GM19099 (cell line): Measurements from ENCODE around the gene GCK.

Experiments
- POLR2A ChIP-seq: IDR thresholded peaks from 3 replicates; pipeline ENCODE4 v1.6.1; 2011; ENCODE audit warnings: low read depth; ENCODE audit not compliant: insufficient read length; ENCODE audit errors: extremely low read depth

GCK gene

GRCh38 chr7:44216521-44217222 lies 27.4 kb upstream of the GCK start:
- TF ChIP-seq POLR2A, result no peak

GRCh38 chr7:44216019-44216418 lies 26.8 kb upstream of the GCK start:
- no peak for TF ChIP-seq POLR2A

GRCh38 chr7:44215531-44215930 lies 26.3 kb upstream of the GCK start:
- no peak for TF ChIP-seq POLR2A

GRCh38 chr7:44213877-44214388 lies 24.7 kb upstream of the GCK start:
- TF ChIP-seq POLR2A, result no peak

GRCh38 chr7:44213206-44213876 lies 24.1 kb upstream of the GCK start:
- TF ChIP-seq POLR2A, result no peak

GRCh38 chr7:44212581-44213184 lies 23.4 kb upstream of the GCK start:
- no peak for TF ChIP-seq POLR2A

GRCh38 chr7:44212018-44212417 lies 22.8 kb upstream of the GCK start:
- TF ChIP-seq POLR2A, result no peak

GRCh38 chr7:44211126-44211675 lies 22.0 kb upstream of the GCK start:
- TF ChIP-seq POLR2A, result no peak

GRCh38 chr7:44210107-44210506 lies 20.9 kb upstream of the GCK start:
- TF ChIP-seq POLR2A, result no peak

GRCh38 chr7:44208085-44208484 lies 18.8 kb upstream of the GCK start:
- TF ChIP-seq POLR2A, result no peak

GRCh38 chr7:44206008-44206407 lies 16.8 kb upstream of the GCK start:
- no peak for TF ChIP-seq POLR2A

GRCh38 chr7:44201813-44202212 lies 12.6 kb upstream of the GCK start:
- TF ChIP-seq POLR2A, result no peak

- TF ChIP-seq POLR2A, result peak; percentile 92
Measured at GRCh38 chr7:44200699-44201461, 11.6 kb upstream of the GCK start, which contains the start of gene YKT6. Gene YKT6 (plus strand): TSS chr7:44200978. CDS start chr7:44201136, 158 bp downstream.

GRCh38 chr7:44197474-44197873 lies 8.2 kb upstream of the GCK start:
- TF ChIP-seq POLR2A, result no peak

- no peak for TF ChIP-seq POLR2A
Measured at GRCh38 chr7:44196450-44196872, 7.2 kb upstream of the GCK start.
